Hepatocyte (in vitro differentiated cells): ENCODE data around the gene AMPH.

Experiments used
- CTCF ChIP-seq: fragments of 200-600 bp; sonication (generic); IDR thresholded peaks from 2 replicates; pipeline ENCODE4 v1.5.1; 2016; ENCODE audit warnings: antibody characterized with exemption, mild to moderate bottlenecking; ENCODE audit not compliant: poor library complexity
- EZH2 ChIP-seq: fragments of 200-600 bp; sonication (generic); IDR thresholded peaks from 2 replicates; pipeline ENCODE4 v1.6.1; 2016; ENCODE audit warnings: antibody characterized with exemption, mild to moderate bottlenecking, borderline replicate concordance

DNA sequence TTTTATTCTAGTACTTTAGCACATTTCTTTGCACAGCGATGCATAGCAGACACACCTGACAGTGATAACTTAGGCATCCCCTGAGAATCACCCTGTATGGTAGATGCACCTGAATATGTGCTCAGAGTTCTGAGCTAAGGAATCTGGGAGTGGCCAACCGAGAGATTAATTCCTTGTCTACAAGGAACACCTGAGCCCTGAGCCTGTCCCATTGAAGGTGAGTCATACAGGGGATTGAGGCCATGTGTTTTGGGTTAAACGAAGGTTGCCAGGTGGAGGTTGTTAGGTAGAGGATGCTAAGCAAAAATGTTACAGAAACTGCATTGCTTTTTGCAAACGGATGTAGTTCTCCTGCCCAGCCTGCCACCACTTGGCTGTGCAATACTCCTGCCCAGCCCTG, 128.9 kb downstream of the AMPH start:
- TF ChIP-seq CTCF (no peak), EZH2 (no peak)
